Lower lobe of right lung (tissue), 2 donors: ENCODE data around the gene SLC6A3. TPM values are rescaled to one million over a fixed set of nuclear protein-coding genes. Genes with fewer than 3 reads are reported as not detected.

ENCODE experiments used
- ATAC-seq, 2 donors: fragments of 200-7000 bp; cut with Tn5 transposase; one replicate each; pipeline ENCODE4 v1.9.1; 2020 to 2022; ENCODE audit warnings: mild to moderate bottlenecking in 2 of 2, moderate library complexity in 2 of 2
- DNase-seq: peaks from one replicate; pipeline ENCODE4 v3.0.0-alpha.2; 2020
- H3K27ac ChIP-seq: fragments of 200-600 bp; one replicate; pipeline ENCODE4 v1.8.0; 2022
- H3K27me3 ChIP-seq: fragments of 200-600 bp; one replicate; pipeline ENCODE4 v1.8.0; 2022; ENCODE audit warnings: low read depth
- H3K36me3 ChIP-seq: fragments of 200-600 bp; one replicate; pipeline ENCODE4 v1.8.0; 2022; ENCODE audit warnings: mild to moderate bottlenecking
- H3K4me1 ChIP-seq: fragments of 200-600 bp; one replicate; pipeline ENCODE4 v1.8.0; 2022
- H3K4me3 ChIP-seq: fragments of 200-600 bp; one replicate; pipeline ENCODE4 v1.8.0; 2022; ENCODE audit warnings: mild to moderate bottlenecking
- H3K9me3 ChIP-seq: fragments of 200-600 bp; one replicate; pipeline ENCODE4 v1.8.0; 2022
- CTCF ChIP-seq: fragments of 200-600 bp; IDR thresholded peaks from one replicate; pipeline ENCODE4 v1.8.0; 2022; ENCODE audit warnings: antibody characterized with exemption, mild to moderate bottlenecking
- intact Hi-C: fragments of 100-400 bp; cut with DNase I; formaldehyde crosslinking; loops from one replicate; pipeline ENCODE4 v1.11.0; 2022
- total RNA-seq: library from RNA; stranded (reverse); fragmentation: NEBNext Ultra II Directional; extraction: Animal tissue kit (Norgen Biotek cat#: 25700); gene quantifications from one replicate; pipeline ENCODE4 v1.2.1, GENCODE V29; 2021
- donor health status: DM: no; HTN: yes; CAD: no; lungs with severe emphysema.

Gene SLC6A3
- total RNA-seq, 1 donor from 2014 or later, result 0.12 TPM

- TF ChIP-seq CTCF, result no peak
- Histone ChIP-seq H3K36me3 (no peaks in the 10 kb centered on the region), H3K9me3 (no peaks in the 10 kb centered on the region), H3K27me3 (peaks cover 5% of the 10 kb centered on the region), H3K4me1 (peaks cover 26% of the 10 kb centered on the region), H3K4me3 (no peak overlapping the region), H3K27ac (no peak overlapping the region)
- no peak for ATAC-seq
- DNase-seq, result no peak
- intact Hi-C loops, result no loop called here
Measured at GRCh38 chr5:1382248-1382700, 63.0 kb downstream of the SLC6A3 start.

GRCh38 chr5:1381370-1382247 lies 63.6 kb downstream of the SLC6A3 start:
- intact Hi-C loops, result no loop called here
- no peak overlapping the region for H3K4me3 ChIP-seq
- H3K36me3 ChIP-seq, result no peaks in the 10 kb centered on the region
- ATAC-seq (no peak), DNase-seq (peak; percentile 33)
- no peak for TF ChIP-seq CTCF
- H3K4me1 ChIP-seq, result peaks cover 23% of the 10 kb centered on the region
- no peak overlapping the region for H3K27ac ChIP-seq
- H3K9me3 ChIP-seq, result no peaks in the 10 kb centered on the region
- peaks cover 5% of the 10 kb centered on the region for H3K27me3 ChIP-seq

- DNase-seq, result peak; percentile 42
- peaks cover 5% of the 10 kb centered on the region for H3K27me3 ChIP-seq
Measured at GRCh38 chr5:1380910-1381309, 64.3 kb downstream of the SLC6A3 start.

GRCh38 chr5:1380011-1380817 lies 65.0 kb downstream of the SLC6A3 start:
- H3K27ac ChIP-seq, result no peak overlapping the region
- peaks cover 5% of the 10 kb centered on the region for H3K27me3 ChIP-seq
- no peaks in the 10 kb centered on the region for H3K36me3 ChIP-seq
- peak overlapping the region; percentile 36 for H3K4me3 ChIP-seq
- ATAC-seq (peak; percentile 91 to 94), DNase-seq (peak; percentile 85)
- no peaks in the 10 kb centered on the region for H3K9me3 ChIP-seq
- peaks cover 15% of the 10 kb centered on the region for H3K4me1 ChIP-seq
- intact Hi-C loops, result no loop called here
- TF ChIP-seq CTCF, result peak; percentile 84

More at GRCh38 chr5:1380910-1381309, 64.3 kb downstream of the SLC6A3 start:
- no peaks in the 10 kb centered on the region for H3K36me3 ChIP-seq
- intact Hi-C loops, result no loop called here
- no peak for TF ChIP-seq CTCF
- H3K27ac ChIP-seq, result no peak overlapping the region
- no peaks in the 10 kb centered on the region for H3K9me3 ChIP-seq
- peaks cover 19% of the 10 kb centered on the region for H3K4me1 ChIP-seq
- H3K4me3 ChIP-seq, result peak overlapping the region; percentile 36
- no peak for ATAC-seq

- peaks cover 5% of the 10 kb centered on the region for H3K27me3 ChIP-seq
- no peak for TF ChIP-seq CTCF
- H3K4me3 ChIP-seq, result no peak overlapping the region
- intact Hi-C loops, result no loop called here
- peaks cover 11% of the 10 kb centered on the region for H3K4me1 ChIP-seq
- H3K27ac ChIP-seq, result no peak overlapping the region
- ATAC-seq (no peak), DNase-seq (no peak)
- H3K36me3 ChIP-seq, result no peaks in the 10 kb centered on the region
- H3K9me3 ChIP-seq, result no peaks in the 10 kb centered on the region
Measured at GRCh38 chr5:1378866-1379659, 66.2 kb downstream of the SLC6A3 start.
